ENCODE data around the gene TMEM255A.

- TF ChIP-seq SMARCC2 (IDR thresholded peaks at IDR 0.05) (no peak), KAT8 (CRISPR knock-in tag; IDR thresholded peaks at IDR 0.05) (no peak), KDM5A (IDR thresholded peaks at IDR 0.05; ENCODE audit: borderline replicate concordance, low read length) (no peak)
These were observed 5.6 kb downstream of the TMEM255A start for GRCh38 chrX:120305531-120306141.
